Measurements from ENCODE around the gene PLEKHA7. TPM values are rescaled to one million over a fixed set of nuclear protein-coding genes. Genes with fewer than 3 reads are reported as not detected.
"Not testable (repeated sequence)": the region's sequence is repeated elsewhere in the genome, so short reads cannot be mapped to it uniquely, and the experiment has no call there.

The PLEKHA7 gene
- total RNA-seq, 1 experiment from 2014 or later: 7.2 TPM

DNA sequence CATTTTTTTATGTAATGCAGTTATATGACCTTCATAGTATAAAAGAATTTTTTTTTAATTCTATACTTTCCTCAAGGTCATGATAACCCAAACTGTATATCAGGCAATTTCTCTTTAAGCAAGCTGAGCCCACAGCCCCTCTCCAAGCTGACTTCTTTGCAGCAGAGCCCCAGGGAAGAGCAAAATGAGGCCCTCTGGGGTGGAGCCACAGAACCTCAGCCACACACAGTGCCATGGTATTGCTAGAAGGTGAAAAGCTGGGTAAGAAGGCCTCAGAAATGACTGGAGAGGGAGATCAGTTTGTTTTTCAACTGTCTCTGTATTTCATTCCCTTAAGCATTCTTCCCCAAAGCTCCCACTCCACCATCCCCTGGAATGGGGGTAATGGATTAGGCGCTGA lies 108.8 kb downstream of the PLEKHA7 start:
- H3K4me1 ChIP-seq (ENCODE audit: control insufficient read depth in 1 of 2, insufficient read depth in 2 of 2, low read length in 2 of 2): peaks cover 14 to 43% of the 10 kb centered on the region in 2 experiments
- H3K27me3 ChIP-seq (ENCODE audit: insufficient read depth, low read length): no peaks in the 10 kb centered on the region
- ChIA-PET CTCF (interaction anchor here (0.6 kb wide), 1 partner anchor 158 kb away, joined by 3 read pairs; no protein-coding TSS in a partner anchor), POLR2A (no interaction called here), RAD21 (ENCODE audit: low non-redundant PET in 1 of 2, low total read pairs in 2 of 2, uncharacterized antibody in 2 of 2, unreplicated experiment in 2 of 2) (no interaction called here)
- ATAC-seq: no peak
- no peaks in the 10 kb centered on the region; the same call in 1 of the 2 replicates for H3K9me2 ChIP-seq (ENCODE audit: insufficient read depth)
- H3K36me3 ChIP-seq (ENCODE audit: control insufficient read depth in 1 of 2, insufficient read depth in 2 of 2, low read length in 2 of 2): no peaks in the 10 kb centered on the region
- H3K9me3 ChIP-seq (ENCODE audit: control insufficient read depth in 1 of 2, insufficient read depth in 1 of 2, low read depth in 1 of 2, low read length in 2 of 2): no peaks in the 10 kb centered on the region
- no peaks in the 10 kb centered on the region for H3K79me2 ChIP-seq (ENCODE audit: insufficient read depth, low read length)
- DNase-seq (ENCODE audit: low read depth, low spot score): no peak
- H3K4me2 ChIP-seq (ENCODE audit: low read length): peak overlapping the region; percentile 24
- no peak overlapping the region for H3K27ac ChIP-seq (ENCODE audit: low read depth, low read length)
- H3K4me3 ChIP-seq (replicated peaks in 1 of 2; ENCODE audit: low read depth in 1 of 2, low read length in 2 of 2): no peak overlapping the region
- BruUV-seq (replicated peaks): no TSS peak
- intact Hi-C loops (cut with micrococcal nuclease): no loop called here
- TF ChIP-seq, protein P1, sequence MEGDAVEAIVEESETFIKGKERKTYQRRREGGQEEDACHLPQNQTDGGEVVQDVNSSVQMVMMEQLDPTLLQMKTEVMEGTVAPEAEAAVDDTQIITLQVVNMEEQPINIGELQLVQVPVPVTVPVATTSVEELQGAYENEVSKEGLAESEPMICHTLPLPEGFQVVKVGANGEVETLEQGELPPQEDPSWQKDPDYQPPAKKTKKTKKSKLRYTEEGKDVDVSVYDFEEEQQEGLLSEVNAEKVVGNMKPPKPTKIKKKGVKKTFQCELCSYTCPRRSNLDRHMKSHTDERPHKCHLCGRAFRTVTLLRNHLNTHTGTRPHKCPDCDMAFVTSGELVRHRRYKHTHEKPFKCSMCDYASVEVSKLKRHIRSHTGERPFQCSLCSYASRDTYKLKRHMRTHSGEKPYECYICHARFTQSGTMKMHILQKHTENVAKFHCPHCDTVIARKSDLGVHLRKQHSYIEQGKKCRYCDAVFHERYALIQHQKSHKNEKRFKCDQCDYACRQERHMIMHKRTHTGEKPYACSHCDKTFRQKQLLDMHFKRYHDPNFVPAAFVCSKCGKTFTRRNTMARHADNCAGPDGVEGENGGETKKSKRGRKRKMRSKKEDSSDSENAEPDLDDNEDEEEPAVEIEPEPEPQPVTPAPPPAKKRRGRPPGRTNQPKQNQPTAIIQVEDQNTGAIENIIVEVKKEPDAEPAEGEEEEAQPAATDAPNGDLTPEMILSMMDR (IDR thresholded peaks at IDR 0.05 in 2 of 3, conservative IDR thresholded peaks at IDR 0.05 in 1 of 3; ENCODE audit: borderline replicate concordance in 1 of 3, insufficient read depth in 1 of 3, low read depth in 2 of 3, low read length in 2 of 3): no peak
- TF ChIP-seq ZFX (IDR thresholded peaks at IDR 0.05): no peak
- TF ChIP-seq, protein P2, sequence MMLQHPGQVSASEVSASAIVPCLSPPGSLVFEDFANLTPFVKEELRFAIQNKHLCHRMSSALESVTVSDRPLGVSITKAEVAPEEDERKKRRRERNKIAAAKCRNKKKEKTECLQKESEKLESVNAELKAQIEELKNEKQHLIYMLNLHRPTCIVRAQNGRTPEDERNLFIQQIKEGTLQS (IDR thresholded peaks at IDR 0.05): no peak
- H4K20me1 ChIP-seq (ENCODE audit: insufficient read depth): no peaks in the 10 kb centered on the region
- H3K9ac ChIP-seq (ENCODE audit: low read length): no peak overlapping the region
- no peak overlapping the region for H2AFZ ChIP-seq (ENCODE audit: low read depth, low read length, poor library complexity, severe bottlenecking)

DNA sequence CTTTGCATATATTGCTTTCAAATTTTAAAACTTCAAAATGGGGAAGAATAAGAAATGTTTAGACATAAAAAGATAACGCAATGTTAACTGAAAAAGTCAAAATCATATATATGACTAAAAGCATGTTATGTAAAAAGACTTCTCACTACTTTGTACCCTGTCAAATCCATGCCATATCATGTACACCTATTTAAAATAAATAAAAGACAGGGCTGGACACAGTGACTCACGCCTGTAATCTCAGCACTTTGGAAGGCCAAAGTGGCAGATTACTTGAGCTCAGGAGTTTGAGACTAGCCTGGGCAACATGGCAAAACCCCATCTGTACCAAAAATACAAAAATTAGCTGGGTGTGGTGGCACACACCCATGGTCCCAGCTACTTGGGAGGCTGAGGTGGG lies 109.5 kb downstream of the PLEKHA7 start:
- H3K27ac ChIP-seq (ENCODE audit: low read depth, low read length); ATAC-seq; H3K36me3 ChIP-seq (ENCODE audit: control insufficient read depth in 1 of 2, insufficient read depth in 2 of 2, low read length in 2 of 2); H3K27me3 ChIP-seq (ENCODE audit: insufficient read depth, low read length); H3K9me2 ChIP-seq (ENCODE audit: insufficient read depth); CTCF ChIA-PET; POLR2A ChIA-PET; RAD21 ChIA-PET (ENCODE audit: low non-redundant PET in 1 of 2, low total read pairs in 2 of 2, uncharacterized antibody in 2 of 2, unreplicated experiment in 2 of 2); H3K9me3 ChIP-seq (ENCODE audit: control insufficient read depth in 1 of 2, insufficient read depth in 1 of 2, low read depth in 1 of 2, low read length in 2 of 2); H3K79me2 ChIP-seq (ENCODE audit: insufficient read depth, low read length); H3K4me2 ChIP-seq (ENCODE audit: low read length); intact Hi-C loops (cut with micrococcal nuclease); H2AFZ ChIP-seq (ENCODE audit: low read depth, low read length, poor library complexity, severe bottlenecking); H3K4me3 ChIP-seq (replicated peaks in 1 of 2; ENCODE audit: low read depth in 1 of 2, low read length in 2 of 2); DNase-seq (ENCODE audit: low read depth, low spot score); BruUV-seq (replicated peaks); H3K9ac ChIP-seq (ENCODE audit: low read length); H4K20me1 ChIP-seq (ENCODE audit: insufficient read depth): not testable (repeated sequence)
- H3K4me1 ChIP-seq (ENCODE audit: control insufficient read depth in 1 of 2, insufficient read depth in 2 of 2, low read length in 2 of 2): peaks cover 14 to 49% of the 10 kb centered on the region in 2 experiments
